Suprapubic skin (tissue), 4 donors: ENCODE measurements around the gene PARP16.

ENCODE experiments used
- POLR2A ChIP-seq, 2 donors: fragments of 450-650 bp; IDR thresholded peaks; one replicate each; pipeline ENCODE4 v1.6.1; 2017; ENCODE audit warnings: antibody characterized with exemption in 2 of 2, mild to moderate bottlenecking in 2 of 2, moderate library complexity in 2 of 2
- POLR2AphosphoS5 ChIP-seq, 3 donors: sonication (generic); formaldehyde crosslinking; IDR thresholded peaks; one replicate each; pipeline ENCODE4 v1.6.1; 2017; ENCODE audit warnings: antibody characterized with exemption in 3 of 3

DNA sequence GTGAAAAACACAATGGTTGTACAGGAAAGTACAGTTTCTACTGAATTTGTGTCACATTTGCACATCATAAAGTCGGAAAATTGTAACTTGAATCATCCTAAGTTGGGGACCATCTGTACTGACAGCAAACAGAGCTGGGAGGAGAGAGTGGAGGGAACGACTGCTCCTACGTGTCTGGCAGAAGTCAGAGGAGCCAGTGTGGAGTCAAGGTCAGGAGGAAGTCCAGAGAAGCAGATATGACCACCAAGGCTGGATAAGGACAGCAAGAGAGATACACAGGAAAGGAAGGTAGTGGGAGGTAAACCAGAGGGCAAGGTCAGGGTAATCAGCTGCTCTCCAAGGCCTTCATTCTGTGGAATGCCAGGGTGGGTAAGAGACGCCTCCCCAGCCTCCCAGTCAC is 72.7 kb downstream of the PARP16 start:
- TF ChIP-seq POLR2A (IDR thresholded peaks at IDR 0.05) (no peak), POLR2AphosphoS5 (IDR thresholded peaks at IDR 0.05) (no peak)
